HG03439 (cell line): ENCODE results near the gene CYTH3.
"Not testable (repeated sequence)": the region's sequence is repeated elsewhere in the genome, so short reads cannot be mapped to it uniquely, and the experiment has no call there.

Source experiments
- ATAC-seq: cut with Tn5 transposase; IDR thresholded peaks from one replicate; pipeline ENCODE4 v1.9.1; 2021; ENCODE audit warnings: mild to moderate bottlenecking, moderate library complexity; ENCODE audit not compliant: unreplicated experiment

The CYTH3 gene

GRCh38 chr7:6283391-6284054 lies 11.1 kb upstream of the CYTH3 start:
- ATAC-seq = not testable (repeated sequence)

GRCh38 chr7:6279937-6280336 lies 7.5 kb upstream of the CYTH3 start:
- no peak for ATAC-seq

- no peak for ATAC-seq
Measured at GRCh38 chr7:6279341-6279740, 6.9 kb upstream of the CYTH3 start.

GRCh38 chr7:6278749-6279310 lies 6.4 kb upstream of the CYTH3 start:
- no peak for ATAC-seq

GRCh38 chr7:6277476-6277875 lies 5.1 kb upstream of the CYTH3 start:
- ATAC-seq = no peak

GRCh38 chr7:6276911-6277408 lies 4.5 kb upstream of the CYTH3 start:
- no peak for ATAC-seq

- ATAC-seq = no peak
Measured at GRCh38 chr7:6274743-6275142, 2.3 kb upstream of the CYTH3 start.

- ATAC-seq = no peak
Measured at GRCh38 chr7:6273917-6274630, 1.6 kb upstream of the CYTH3 start.

GRCh38 chr7:6273380-6273837 lies 985 bp upstream of the CYTH3 start:
- no peak for ATAC-seq

GRCh38 chr7:6271694-6272440 lies 557 bp downstream of the CYTH3 start:
- ATAC-seq = peak; percentile 15

GRCh38 chr7:6271060-6271658 lies 1.3 kb downstream of the CYTH3 start:
- no peak for ATAC-seq

- no peak for ATAC-seq
Measured at GRCh38 chr7:6269527-6269926, 2.9 kb downstream of the CYTH3 start.

GRCh38 chr7:6268907-6269306 lies 3.5 kb downstream of the CYTH3 start:
- no peak for ATAC-seq

- no peak for ATAC-seq
Measured at GRCh38 chr7:6268023-6268900, 4.2 kb downstream of the CYTH3 start.

GRCh38 chr7:6266699-6267098 lies 5.7 kb downstream of the CYTH3 start:
- ATAC-seq = no peak

GRCh38 chr7:6262221-6262620 lies 10.2 kb downstream of the CYTH3 start:
- no peak for ATAC-seq

- ATAC-seq = no peak
Measured at GRCh38 chr7:6261699-6262098, 10.7 kb downstream of the CYTH3 start.

GRCh38 chr7:6260291-6261187 lies 11.9 kb downstream of the CYTH3 start:
- ATAC-seq = no peak

GRCh38 chr7:6259257-6259656 lies 13.2 kb downstream of the CYTH3 start:
- no peak for ATAC-seq
